ENCODE results near the gene APPL2. TPM values are rescaled to one million over a fixed set of nuclear protein-coding genes. Genes with fewer than 3 reads are reported as not detected.
A peak's percentile ranks its signal among the peaks of the same experiment; 100 is the strongest.

Gene APPL2
- total RNA-seq, 2 donors from 2014 or later, result 13.1 to 30.3 TPM

- peaks cover 41% of the 10 kb centered on the region for H3K36me3 ChIP-seq
- H3K9me3 ChIP-seq, result no peaks in the 10 kb centered on the region
- no peak overlapping the region for H3K4me3 ChIP-seq
- no peak for DNase-seq (ENCODE audit: low spot score)
- H3K4me1 ChIP-seq, result peaks cover 0 to 56% of the 10 kb centered on the region in 2 donors
- no peaks in the 10 kb centered on the region for H3K27me3 ChIP-seq
- H3K27ac ChIP-seq, result peak overlapping the region; percentile 58 to 61
- no peak for TF ChIP-seq CTCF (IDR thresholded peaks at IDR 0.05)
These were observed 17.5 kb downstream of the APPL2 start for GRCh38 chr12:105218434-105218833.

- H3K36me3 ChIP-seq, result peaks cover 39% of the 10 kb centered on the region
These were observed 21.2 kb downstream of the APPL2 start for GRCh38 chr12:105214670-105215375.

GRCh38 chr12:105214148-105214547, 21.8 kb downstream of the APPL2 start:
- Histone ChIP-seq H3K27me3 (no peaks in the 10 kb centered on the region), H3K4me1 (peaks cover 0 to 16% of the 10 kb centered on the region in 2 donors), H3K27ac (no peak overlapping the region), H3K36me3 (peaks cover 39% of the 10 kb centered on the region), H3K4me3 (no peak overlapping the region), H3K9me3 (no peaks in the 10 kb centered on the region)
- no peak for DNase-seq (ENCODE audit: low spot score)
- TF ChIP-seq CTCF (IDR thresholded peaks at IDR 0.05), result no peak

More at GRCh38 chr12:105214670-105215375, 21.2 kb downstream of the APPL2 start:
- no peaks in the 10 kb centered on the region for H3K9me3 ChIP-seq
- H3K27ac ChIP-seq, result no peak overlapping the region
- no peak overlapping the region for H3K4me3 ChIP-seq
- no peaks in the 10 kb centered on the region for H3K27me3 ChIP-seq
- DNase-seq (ENCODE audit: low spot score), result no peak
- H3K4me1 ChIP-seq, result peaks cover 0 to 22% of the 10 kb centered on the region in 2 donors
- no peak for TF ChIP-seq CTCF (IDR thresholded peaks at IDR 0.05)

DNA sequence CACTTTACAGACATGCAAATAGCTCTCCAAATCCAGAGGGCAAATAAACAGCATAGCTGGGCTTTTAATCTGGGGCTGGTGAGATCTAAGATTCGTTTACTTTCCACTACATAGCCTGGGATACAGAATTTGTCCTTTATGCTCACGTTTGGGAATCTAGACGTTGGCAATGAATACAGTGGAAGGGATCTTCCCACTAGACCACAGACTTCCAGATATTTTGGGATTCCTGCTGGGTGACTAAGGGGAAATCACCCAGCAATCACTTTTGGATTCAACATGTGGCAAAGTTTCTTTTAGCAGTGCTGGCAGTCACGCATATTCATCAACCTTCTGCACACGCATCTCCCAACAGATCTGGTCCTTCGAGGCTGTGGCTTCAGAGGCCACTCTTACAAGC, 23.5 kb downstream of the APPL2 start:
- DNase-seq (ENCODE audit: low spot score), result no peak
- Histone ChIP-seq H3K9me3 (no peaks in the 10 kb centered on the region), H3K4me3 (no peak overlapping the region), H3K27ac (no peak overlapping the region), H3K4me1 (no peaks in the 10 kb centered on the region), H3K27me3 (no peaks in the 10 kb centered on the region), H3K36me3 (peaks cover 51% of the 10 kb centered on the region)
- no peak for TF ChIP-seq CTCF (IDR thresholded peaks at IDR 0.05)

DNA sequence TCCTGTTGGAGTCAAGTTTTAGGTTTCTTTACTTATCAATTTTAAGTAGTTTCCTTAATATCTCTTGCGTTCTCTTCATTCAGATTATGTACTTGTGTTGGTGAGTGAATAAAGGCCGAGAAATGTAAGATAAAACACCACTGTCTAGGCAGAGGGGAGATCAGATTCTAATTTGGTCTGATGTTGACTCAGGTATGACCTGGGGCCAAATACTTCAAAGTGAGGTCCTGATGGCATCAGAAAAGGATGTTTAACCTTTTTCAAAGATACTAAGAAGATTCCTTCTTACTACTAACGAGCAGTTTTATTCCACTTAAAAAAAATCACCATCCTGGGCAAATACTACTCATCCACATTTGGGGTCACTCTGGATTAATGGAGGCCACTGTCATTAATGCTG, 26.9 kb downstream of the APPL2 start:
- no peaks in the 10 kb centered on the region for H3K27me3 ChIP-seq
- no peaks in the 10 kb centered on the region for H3K9me3 ChIP-seq
- no peaks in the 10 kb centered on the region for H3K4me1 ChIP-seq
- no peak overlapping the region for H3K4me3 ChIP-seq
- peaks cover 56% of the 10 kb centered on the region for H3K36me3 ChIP-seq
- H3K27ac ChIP-seq, result no peak overlapping the region
- no peak for DNase-seq (ENCODE audit: low spot score)
- no peak for TF ChIP-seq CTCF (IDR thresholded peaks at IDR 0.05)
